H9 (cell line): ENCODE data around the gene POGLUT2. TPM values are rescaled to one million over a fixed set of nuclear protein-coding genes. Genes with fewer than 3 reads are reported as not detected.

Source experiments
- DNase-seq: peaks from one replicate; pipeline ENCODE4 v3.0.0-alpha.2; 2017
- H2AFZ ChIP-seq: one replicate; pipeline ENCODE4 v1.6.1; 2013; ENCODE audit warnings: mild to moderate bottlenecking, low read length, control low read depth, moderate library complexity
- H2AK5ac ChIP-seq: 2 replicates; pipeline ENCODE4 v1.6.1; 2013; ENCODE audit warnings: low read length, control low read depth, mixed read lengths; ENCODE audit not compliant: insufficient read length
- H2BK120ac ChIP-seq: one replicate; pipeline ENCODE4 v1.6.1; 2013; ENCODE audit warnings: low read depth, mild to moderate bottlenecking, low read length, control low read depth, inconsistent platforms; ENCODE audit not compliant: poor library complexity, severe bottlenecking
- H2BK12ac ChIP-seq: 2 replicates; pipeline ENCODE4 v1.6.1; 2013; ENCODE audit warnings: low read length, control low read depth, mixed read lengths, low read depth; ENCODE audit not compliant: insufficient read length
- H2BK15ac ChIP-seq: 2 replicates; pipeline ENCODE4 v1.6.1; 2013; ENCODE audit warnings: low read depth, low read length, control low read depth
- H2BK20ac ChIP-seq: one replicate; pipeline ENCODE4 v1.6.1; 2013; ENCODE audit warnings: low read depth, mild to moderate bottlenecking, low read length, control low read depth, inconsistent platforms; ENCODE audit not compliant: poor library complexity, severe bottlenecking
- H2BK5ac ChIP-seq: 2 replicates; pipeline ENCODE4 v1.6.1; 2013; ENCODE audit warnings: low read length, control low read depth, mixed read lengths; ENCODE audit not compliant: insufficient read length
- H3K14ac ChIP-seq: 2 replicates; pipeline ENCODE4 v1.6.1; 2013; ENCODE audit warnings: low read length, control low read depth; ENCODE audit not compliant: insufficient read depth
- H3K18ac ChIP-seq: 2 replicates; pipeline ENCODE4 v1.6.1; 2013; ENCODE audit warnings: low read depth, mild to moderate bottlenecking, mixed read lengths, low read length, control low read depth; ENCODE audit not compliant: insufficient read length
- H3K23ac ChIP-seq: 2 replicates; pipeline ENCODE4 v1.6.1; 2013; ENCODE audit warnings: low read length, control low read depth, mixed read lengths, low read depth; ENCODE audit not compliant: insufficient read length
- H3K23me2 ChIP-seq: 2 replicates; pipeline ENCODE4 v1.6.1; 2013; ENCODE audit warnings: low read depth, mild to moderate bottlenecking, mixed read lengths, low read length, control low read depth; ENCODE audit not compliant: insufficient read length, poor library complexity, severe bottlenecking
- H3K27ac ChIP-seq: 2 replicates; pipeline ENCODE4 v1.5.1; 2013; ENCODE audit warnings: low read length, control low read depth, mixed read lengths, low read depth; ENCODE audit not compliant: insufficient read length
- H3K27me3 ChIP-seq: 2 replicates; pipeline ENCODE4 v1.6.1; 2013; ENCODE audit warnings: low read length, control low read depth, inconsistent platforms; ENCODE audit not compliant: insufficient read depth
- H3K4ac ChIP-seq: 2 replicates; pipeline ENCODE4 v1.6.1; 2013; ENCODE audit warnings: low read depth, mild to moderate bottlenecking, control low read depth, inconsistent platforms, low read length, moderate library complexity
- H3K4me1 ChIP-seq: 2 replicates; pipeline ENCODE4 v1.6.1; 2013; ENCODE audit warnings: low read length, control low read depth, inconsistent platforms; ENCODE audit not compliant: insufficient read depth
- H3K4me2 ChIP-seq: 2 replicates; pipeline ENCODE4 v1.6.1; 2013; ENCODE audit warnings: low read length, control low read depth, mixed read lengths; ENCODE audit not compliant: insufficient read length, insufficient read depth
- H3K56ac ChIP-seq: 2 replicates; pipeline ENCODE4 v1.6.1; 2013; ENCODE audit warnings: low read depth, mild to moderate bottlenecking, mixed read lengths, low read length, control low read depth; ENCODE audit not compliant: insufficient read length
- H3K79me1 ChIP-seq: 2 replicates; pipeline ENCODE4 v1.6.1; 2013; ENCODE audit warnings: low read depth, mild to moderate bottlenecking, moderate library complexity, low read length, control low read depth, inconsistent platforms; ENCODE audit not compliant: insufficient read depth, poor library complexity, severe bottlenecking
- H3K79me2 ChIP-seq: 2 replicates; pipeline ENCODE4 v1.6.1; 2013; ENCODE audit warnings: low read length, control low read depth, inconsistent platforms; ENCODE audit not compliant: insufficient read depth
- H3K9ac ChIP-seq: 2 replicates; pipeline ENCODE4 v1.6.1; 2013; ENCODE audit warnings: low read length, control low read depth, mixed read lengths; ENCODE audit not compliant: insufficient read length; ENCODE audit errors: extremely low read depth
- H3K9me3 ChIP-seq: one replicate; pipeline ENCODE4 v1.6.1; 2013; ENCODE audit warnings: low read depth, low read length, inconsistent platforms; ENCODE audit not compliant: control insufficient read depth
- H3T11ph ChIP-seq: one replicate; pipeline ENCODE4 v1.6.1; 2013; ENCODE audit warnings: mild to moderate bottlenecking, low read length, control low read depth, inconsistent platforms
- H4K20me1 ChIP-seq: one replicate; pipeline ENCODE4 v1.6.1; 2013; ENCODE audit not compliant: control insufficient read depth, insufficient read length, insufficient read depth
- H4K5ac ChIP-seq: 2 replicates; pipeline ENCODE4 v1.6.1; 2013; ENCODE audit warnings: low read depth, mild to moderate bottlenecking, mixed read lengths, low read length, control low read depth; ENCODE audit not compliant: insufficient read length
- H4K8ac ChIP-seq: replicated peaks from 2 replicates; pipeline ENCODE4 v1.6.1; 2013; ENCODE audit warnings: low read length, control low read depth, mixed read lengths, low read depth; ENCODE audit not compliant: insufficient read length
- H4K91ac ChIP-seq: 2 replicates; pipeline ENCODE4 v1.6.1; 2013; ENCODE audit warnings: low read depth, mild to moderate bottlenecking, moderate library complexity, mixed read lengths, low read length, control low read depth; ENCODE audit not compliant: insufficient read length
- H3K27ac Mint-ChIP-seq, 3 experiments: 2 replicates in 2 of 3; 3 replicates in 1 of 3; pipeline ENCODE4 v1.8.0; 2020 to 2021; ENCODE audit warnings: mixed read lengths in 3 of 3, mild to moderate bottlenecking in 1 of 3, moderate library complexity in 1 of 3
- H3K27me3 Mint-ChIP-seq: 2 replicates; pipeline ENCODE4 v1.8.0; 2021; ENCODE audit warnings: low read depth, mild to moderate bottlenecking, moderate library complexity, mixed read lengths
- H3K36me3 Mint-ChIP-seq, 3 experiments: 2 replicates in 2 of 3; 3 replicates in 1 of 3; pipeline ENCODE4 v1.8.0; 2020 to 2021; ENCODE audit warnings: low read depth in 3 of 3, mixed read lengths in 3 of 3; ENCODE audit not compliant: insufficient read depth in 1 of 3
- H3K4me1 Mint-ChIP-seq, 2 experiments: 2 replicates each; pipeline ENCODE4 v1.8.0; 2020; ENCODE audit warnings: mixed read lengths in 2 of 2
- H3K4me3 Mint-ChIP-seq, 2 experiments: 2 replicates in 1 of 2; 3 replicates in 1 of 2; pipeline ENCODE4 v1.8.0; 2020 to 2021; ENCODE audit warnings: mild to moderate bottlenecking in 2 of 2, mixed read lengths in 2 of 2, moderate library complexity in 1 of 2
- H3K9me3 Mint-ChIP-seq, 2 experiments: 2 replicates in 1 of 2; 3 replicates in 1 of 2; pipeline ENCODE4 v1.8.0; 2020; ENCODE audit warnings: mild to moderate bottlenecking in 2 of 2, mixed read lengths in 2 of 2, moderate library complexity in 1 of 2
- WGBS: extraction: QIAGEN DNeasy Blood & Tissue Kit; methylation state at CpG from one replicate; pipeline ENCODE4 v1.1.7; 2013; ENCODE audit warnings: missing lambda C conversion rate, low lambda C conversion rate, mixed read lengths; ENCODE audit not compliant: insufficient read length; ENCODE audit errors: extremely low coverage; 5-methylcytosine and 5-hydroxymethylcytosine counted together
- total RNA-seq: library from RNA; stranded (reverse); gene quantifications from 2 replicates; pipeline ENCODE4 v1.2.1, GENCODE V29; 2021
- TF ChIP-seq, protein P1 (sequence below): fragments of 200-600 bp; sonication (generic); conservative IDR thresholded peaks from 3 replicates; pipeline ENCODE4 v1.8.0; 2021; ENCODE audit warnings: antibody characterized with exemption, mild to moderate bottlenecking

The POGLUT2 gene
- total RNA-seq, 1 experiment from 2014 or later, result 23.5 TPM

DNA sequence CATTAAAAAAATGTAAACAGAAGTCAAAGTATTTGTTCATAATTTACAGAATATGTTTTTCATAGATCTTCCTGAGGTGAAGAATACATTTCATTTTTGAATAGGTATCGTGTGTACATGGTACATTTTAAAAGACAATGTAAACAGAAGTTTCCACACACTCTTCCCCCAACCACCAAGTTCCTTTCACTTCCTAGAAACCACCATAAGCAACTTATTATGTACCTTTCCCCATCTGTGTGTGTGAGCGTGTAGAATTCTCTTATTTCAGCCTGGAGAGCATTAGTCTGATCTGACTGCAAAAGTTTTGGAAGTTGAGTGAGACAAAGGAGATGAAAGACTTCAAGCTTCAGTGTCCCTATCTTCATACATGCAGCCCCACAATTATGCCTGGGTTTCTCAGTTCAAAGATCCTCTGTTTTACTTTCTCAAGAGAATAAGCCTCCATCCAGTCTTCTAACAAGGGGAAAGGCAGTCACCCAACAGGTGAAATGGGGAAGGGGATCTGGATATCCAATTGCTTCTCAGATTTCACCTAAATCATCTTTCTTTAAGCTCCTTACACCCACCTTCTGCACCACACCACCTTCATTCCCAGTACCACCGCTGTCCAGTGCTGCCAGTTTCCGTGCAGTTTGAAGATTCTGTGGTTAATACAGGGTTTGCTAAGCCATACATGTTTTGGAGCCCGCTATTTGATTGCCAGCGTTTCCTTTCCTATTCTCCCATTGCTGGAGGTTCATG lies 27.3 kb downstream of the POGLUT2 start:
- H3K23me2 ChIP-seq, result peaks cover 5% of the 10 kb centered on the region
- Mint-ChIP-seq H3K9me3 (peaks cover 0 to 2% of the 10 kb centered on the region in 2 experiments; a peak in 1 of 5 replicates), H3K27me3 (peaks cover 9% of the 10 kb centered on the region), H3K36me3 (peaks cover 0 to 6% (median 5%) of the 10 kb centered on the region in 3 experiments; a peak in 4 of 7 replicates), H3K27ac (no peak overlapping the region), H3K4me1 (peaks cover 10 to 14% of the 10 kb centered on the region in 2 experiments), H3K4me3 (peak overlapping the region in 1 of 2 experiments; percentile 83; a peak in 1 of 5 replicates)
- H4K91ac ChIP-seq, result no peak overlapping the region
- no peak overlapping the region for H3K56ac ChIP-seq
- H3K79me1 ChIP-seq, result no peaks in the 10 kb centered on the region
- H3K4ac ChIP-seq, result no peak overlapping the region
- no peaks in the 10 kb centered on the region for H3K79me2 ChIP-seq
- H3K9ac ChIP-seq, result no peak overlapping the region
- H2BK12ac ChIP-seq, result no peak overlapping the region
- TF ChIP-seq, protein P1, sequence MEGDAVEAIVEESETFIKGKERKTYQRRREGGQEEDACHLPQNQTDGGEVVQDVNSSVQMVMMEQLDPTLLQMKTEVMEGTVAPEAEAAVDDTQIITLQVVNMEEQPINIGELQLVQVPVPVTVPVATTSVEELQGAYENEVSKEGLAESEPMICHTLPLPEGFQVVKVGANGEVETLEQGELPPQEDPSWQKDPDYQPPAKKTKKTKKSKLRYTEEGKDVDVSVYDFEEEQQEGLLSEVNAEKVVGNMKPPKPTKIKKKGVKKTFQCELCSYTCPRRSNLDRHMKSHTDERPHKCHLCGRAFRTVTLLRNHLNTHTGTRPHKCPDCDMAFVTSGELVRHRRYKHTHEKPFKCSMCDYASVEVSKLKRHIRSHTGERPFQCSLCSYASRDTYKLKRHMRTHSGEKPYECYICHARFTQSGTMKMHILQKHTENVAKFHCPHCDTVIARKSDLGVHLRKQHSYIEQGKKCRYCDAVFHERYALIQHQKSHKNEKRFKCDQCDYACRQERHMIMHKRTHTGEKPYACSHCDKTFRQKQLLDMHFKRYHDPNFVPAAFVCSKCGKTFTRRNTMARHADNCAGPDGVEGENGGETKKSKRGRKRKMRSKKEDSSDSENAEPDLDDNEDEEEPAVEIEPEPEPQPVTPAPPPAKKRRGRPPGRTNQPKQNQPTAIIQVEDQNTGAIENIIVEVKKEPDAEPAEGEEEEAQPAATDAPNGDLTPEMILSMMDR, result no peak
- no peak overlapping the region for H3K18ac ChIP-seq
- H3T11ph ChIP-seq, result no peak overlapping the region
- no peaks in the 10 kb centered on the region for H4K20me1 ChIP-seq
- no peak overlapping the region for H2AK5ac ChIP-seq
- H3K9me3 ChIP-seq, result no peaks in the 10 kb centered on the region
- no peak overlapping the region for H3K4me2 ChIP-seq
- H3K23ac ChIP-seq, result no peak overlapping the region
- H3K27me3 ChIP-seq, result no peaks in the 10 kb centered on the region; the same call in 1 of the 2 replicates
- H2AFZ ChIP-seq, result no peak overlapping the region
- H2BK20ac ChIP-seq, result no peak overlapping the region
- peaks cover 2% of the 10 kb centered on the region; the same call in 1 of the 2 replicates for H3K4me1 ChIP-seq
- WGBS, result no CpG with 5 or more reads among the region's 6 CpGs
- no peak for DNase-seq
- no peak overlapping the region for H3K14ac ChIP-seq
- H4K5ac ChIP-seq, result no peak overlapping the region
- no peak overlapping the region for H4K8ac ChIP-seq
- H3K27ac ChIP-seq, result no peak overlapping the region
- no peak overlapping the region for H2BK5ac ChIP-seq
- no peak overlapping the region for H2BK120ac ChIP-seq
- H2BK15ac ChIP-seq, result no peak overlapping the region
